ENCODE results near the gene CHRNB2. TPM values are rescaled to one million over a fixed set of nuclear protein-coding genes. Genes with fewer than 3 reads are reported as not detected.
A peak's percentile ranks its signal among the peaks of the same experiment; 100 is the strongest.

The CHRNB2 gene
- total RNA-seq, 1 experiment from 2014 or later, result 0.21 TPM

DNA sequence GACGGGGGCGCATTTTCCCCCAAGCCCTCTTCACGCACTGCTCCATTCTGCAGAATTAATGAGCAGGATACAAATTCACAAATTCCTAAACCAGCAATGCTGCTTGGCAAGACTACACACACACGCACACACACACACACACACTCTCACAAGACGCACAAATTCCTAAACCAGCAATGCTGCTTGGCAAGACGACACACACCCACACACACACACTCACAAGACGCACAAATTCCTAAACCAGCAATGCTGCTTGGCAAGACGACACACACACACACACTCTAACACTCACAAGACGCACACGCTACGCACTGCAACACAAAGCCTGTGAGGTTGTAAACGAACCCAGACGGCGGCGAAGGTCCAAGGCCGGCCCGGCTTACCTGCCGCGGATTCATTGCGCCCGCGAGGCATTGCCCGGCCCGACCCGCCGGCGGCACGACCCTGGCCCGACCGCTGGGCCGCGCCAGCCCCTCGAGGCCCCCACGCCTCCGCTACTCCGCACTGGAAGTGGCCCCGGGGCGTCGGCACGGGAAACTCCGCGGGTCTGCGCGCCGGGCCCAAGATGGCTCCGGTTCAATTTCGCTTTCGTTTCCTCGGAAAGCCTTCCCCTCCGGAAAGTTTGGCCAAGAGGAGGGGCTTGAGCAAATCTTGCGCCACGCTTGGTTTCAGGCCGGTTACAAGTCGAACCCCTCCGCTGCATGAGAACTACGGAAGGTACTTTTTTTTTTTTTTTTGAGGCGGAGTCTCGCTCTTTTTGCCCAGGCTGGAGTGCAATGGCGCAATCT is 40.2 kb downstream of the CHRNB2 start, which contains the start of gene ADAR:
TSS of gene ADAR (minus strand) at position 578 of the 788 bp plus-strand sequence. CDS start at position 398, 180 bp downstream.
- no peaks in the 10 kb centered on the region for H3K9me3 ChIP-seq (ENCODE audit: control insufficient read depth, insufficient read depth, low read depth, low read length)
- DNase-seq (ENCODE audit: low read depth, low spot score) (no peak), ATAC-seq (peak; percentile 88)
- in situ Hi-C loops (cut with HindIII; ENCODE audit: low pct_unique_long_range_greater_than_20kb, low sequenced_read_pairs), result no loop called here
- TF ChIP-seq, protein P1, sequence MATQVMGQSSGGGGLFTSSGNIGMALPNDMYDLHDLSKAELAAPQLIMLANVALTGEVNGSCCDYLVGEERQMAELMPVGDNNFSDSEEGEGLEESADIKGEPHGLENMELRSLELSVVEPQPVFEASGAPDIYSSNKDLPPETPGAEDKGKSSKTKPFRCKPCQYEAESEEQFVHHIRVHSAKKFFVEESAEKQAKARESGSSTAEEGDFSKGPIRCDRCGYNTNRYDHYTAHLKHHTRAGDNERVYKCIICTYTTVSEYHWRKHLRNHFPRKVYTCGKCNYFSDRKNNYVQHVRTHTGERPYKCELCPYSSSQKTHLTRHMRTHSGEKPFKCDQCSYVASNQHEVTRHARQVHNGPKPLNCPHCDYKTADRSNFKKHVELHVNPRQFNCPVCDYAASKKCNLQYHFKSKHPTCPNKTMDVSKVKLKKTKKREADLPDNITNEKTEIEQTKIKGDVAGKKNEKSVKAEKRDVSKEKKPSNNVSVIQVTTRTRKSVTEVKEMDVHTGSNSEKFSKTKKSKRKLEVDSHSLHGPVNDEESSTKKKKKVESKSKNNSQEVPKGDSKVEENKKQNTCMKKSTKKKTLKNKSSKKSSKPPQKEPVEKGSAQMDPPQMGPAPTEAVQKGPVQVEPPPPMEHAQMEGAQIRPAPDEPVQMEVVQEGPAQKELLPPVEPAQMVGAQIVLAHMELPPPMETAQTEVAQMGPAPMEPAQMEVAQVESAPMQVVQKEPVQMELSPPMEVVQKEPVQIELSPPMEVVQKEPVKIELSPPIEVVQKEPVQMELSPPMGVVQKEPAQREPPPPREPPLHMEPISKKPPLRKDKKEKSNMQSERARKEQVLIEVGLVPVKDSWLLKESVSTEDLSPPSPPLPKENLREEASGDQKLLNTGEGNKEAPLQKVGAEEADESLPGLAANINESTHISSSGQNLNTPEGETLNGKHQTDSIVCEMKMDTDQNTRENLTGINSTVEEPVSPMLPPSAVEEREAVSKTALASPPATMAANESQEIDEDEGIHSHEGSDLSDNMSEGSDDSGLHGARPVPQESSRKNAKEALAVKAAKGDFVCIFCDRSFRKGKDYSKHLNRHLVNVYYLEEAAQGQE (IDR thresholded peaks at IDR 0.05; ENCODE audit: insufficient read depth in 1 of 2, low read depth in 2 of 2, low read length in 1 of 2), result no peak
- TF ChIP-seq, protein P2, sequence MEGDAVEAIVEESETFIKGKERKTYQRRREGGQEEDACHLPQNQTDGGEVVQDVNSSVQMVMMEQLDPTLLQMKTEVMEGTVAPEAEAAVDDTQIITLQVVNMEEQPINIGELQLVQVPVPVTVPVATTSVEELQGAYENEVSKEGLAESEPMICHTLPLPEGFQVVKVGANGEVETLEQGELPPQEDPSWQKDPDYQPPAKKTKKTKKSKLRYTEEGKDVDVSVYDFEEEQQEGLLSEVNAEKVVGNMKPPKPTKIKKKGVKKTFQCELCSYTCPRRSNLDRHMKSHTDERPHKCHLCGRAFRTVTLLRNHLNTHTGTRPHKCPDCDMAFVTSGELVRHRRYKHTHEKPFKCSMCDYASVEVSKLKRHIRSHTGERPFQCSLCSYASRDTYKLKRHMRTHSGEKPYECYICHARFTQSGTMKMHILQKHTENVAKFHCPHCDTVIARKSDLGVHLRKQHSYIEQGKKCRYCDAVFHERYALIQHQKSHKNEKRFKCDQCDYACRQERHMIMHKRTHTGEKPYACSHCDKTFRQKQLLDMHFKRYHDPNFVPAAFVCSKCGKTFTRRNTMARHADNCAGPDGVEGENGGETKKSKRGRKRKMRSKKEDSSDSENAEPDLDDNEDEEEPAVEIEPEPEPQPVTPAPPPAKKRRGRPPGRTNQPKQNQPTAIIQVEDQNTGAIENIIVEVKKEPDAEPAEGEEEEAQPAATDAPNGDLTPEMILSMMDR (IDR thresholded peaks at IDR 0.05), result no peak; the same call in 1 of the 2 replicates
- TF ChIP-seq SIN3A (IDR thresholded peaks at IDR 0.05; ENCODE audit: borderline replicate concordance, insufficient read depth, low read depth, low read length) (peak; percentile 74; the same call in 1 of the 2 replicates), TCF7L2 (IDR thresholded peaks at IDR 0.05; ENCODE audit: low read depth, low read length) (no peak), POLR2AphosphoS5 (IDR thresholded peaks at IDR 0.05; ENCODE audit: low read depth, low read length) (0 out of 2 replicates have a peak, but pooled peaks have one; percentile 23)
- intact Hi-C loops (cut with micrococcal nuclease; ENCODE audit: unreplicated experiment), result no loop called here
- H3K4me3 ChIP-seq (ENCODE audit: low read depth in 2 of 2, low read length in 2 of 2), result peak within 1 kb of the TSS; percentile 73 to 94
- peak within 1 kb of the TSS; percentile 96 for H3K27ac ChIP-seq (ENCODE audit: low read length)
- ChIA-PET CTCF (interaction anchor here (0.7 kb wide), 1 partner anchor 48 kb away, joined by 10 read pairs; no protein-coding TSS in a partner anchor), POLR2A (interaction anchor here (0.7 kb wide), 1 partner anchor 40 kb away, joined by 3 read pairs; no protein-coding TSS in a partner anchor)
- peaks cover 6% of the 10 kb centered on the region; the same call in 1 of the 2 replicates for H3K36me3 ChIP-seq (ENCODE audit: control insufficient read depth, insufficient read depth, low read length)
- no peaks in the 10 kb centered on the region for H3K27me3 ChIP-seq (ENCODE audit: control insufficient read depth, insufficient read depth, low read length)
- BruUV-seq (replicated peaks), result no TSS peak
- H3K4me1 ChIP-seq (ENCODE audit: control insufficient read depth, insufficient read depth, low read length), result peaks cover 40% of the 10 kb centered on the region

DNA sequence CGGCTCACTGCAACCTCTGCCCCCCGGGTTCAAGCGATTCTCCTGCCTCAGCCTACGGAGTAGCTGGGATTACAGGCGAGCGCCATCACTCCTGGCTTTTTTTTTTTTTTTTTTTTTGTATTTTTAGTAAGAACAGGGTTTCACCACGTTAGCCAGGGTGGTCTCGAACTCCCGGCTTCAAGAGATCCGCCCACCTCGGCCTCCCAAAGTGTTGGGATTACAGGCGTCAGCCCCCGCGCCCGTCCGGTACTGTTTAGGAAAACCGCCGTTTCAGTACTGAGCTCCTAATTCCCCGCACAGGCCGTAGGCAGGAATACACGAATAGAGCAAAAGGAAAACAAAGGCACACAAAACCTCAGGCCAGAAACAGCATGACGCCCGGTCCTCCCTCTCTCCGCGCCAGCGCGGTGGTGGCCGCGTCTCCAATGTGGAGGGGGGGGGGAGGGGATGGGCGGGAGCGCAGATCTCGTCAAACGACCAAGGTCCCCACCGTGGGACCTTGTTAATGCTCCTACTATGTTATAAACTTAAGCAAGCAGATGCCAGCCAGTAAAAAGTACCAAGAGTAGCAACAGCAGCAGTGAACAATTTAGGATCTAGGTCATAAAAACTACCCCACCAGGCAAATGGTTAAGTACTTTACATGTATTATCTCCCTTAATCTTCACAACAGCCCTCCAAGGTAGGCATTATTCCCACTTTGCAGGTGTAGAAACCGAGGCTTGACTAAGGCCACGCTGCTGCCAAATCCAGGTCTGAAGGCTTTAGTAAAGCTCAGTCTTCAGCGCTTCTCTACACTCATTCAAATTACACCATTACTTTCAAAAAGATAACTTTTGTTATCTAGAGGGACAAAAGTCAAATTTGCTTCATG is 41.1 kb downstream of the CHRNB2 start:
- in situ Hi-C loops (cut with HindIII; ENCODE audit: low pct_unique_long_range_greater_than_20kb, low sequenced_read_pairs), result no loop called here
- Histone ChIP-seq H3K4me1 (ENCODE audit: control insufficient read depth, insufficient read depth, low read length) (peaks cover 40% of the 10 kb centered on the region), H3K9me3 (ENCODE audit: control insufficient read depth, insufficient read depth, low read depth, low read length) (no peaks in the 10 kb centered on the region), H3K27ac (ENCODE audit: low read length) (peak overlapping the region; percentile 96), H3K4me3 (ENCODE audit: low read depth in 2 of 2, low read length in 2 of 2) (peak overlapping the region; percentile 73 to 94), H3K36me3 (ENCODE audit: control insufficient read depth, insufficient read depth, low read length) (peaks cover 6% of the 10 kb centered on the region; the same call in 1 of the 2 replicates), H3K27me3 (ENCODE audit: control insufficient read depth, insufficient read depth, low read length) (no peaks in the 10 kb centered on the region)
- CTCF ChIA-PET, result no interaction called here
- DNase-seq (ENCODE audit: low read depth, low spot score), result no peak
- intact Hi-C loops (cut with micrococcal nuclease; ENCODE audit: unreplicated experiment), result no loop called here
- no TSS peak for BruUV-seq (replicated peaks)
- TF ChIP-seq, protein P2 (IDR thresholded peaks at IDR 0.05), result no peak
- TF ChIP-seq, protein P1 (IDR thresholded peaks at IDR 0.05; ENCODE audit: insufficient read depth in 1 of 2, low read depth in 2 of 2, low read length in 1 of 2), result no peak
- TF ChIP-seq SIN3A (IDR thresholded peaks at IDR 0.05; ENCODE audit: borderline replicate concordance, insufficient read depth, low read depth, low read length) (no peak), TCF7L2 (IDR thresholded peaks at IDR 0.05; ENCODE audit: low read depth, low read length) (no peak), POLR2AphosphoS5 (IDR thresholded peaks at IDR 0.05; ENCODE audit: low read depth, low read length) (no peak)
- POLR2A ChIA-PET, result interaction anchor here (0.7 kb wide), 3 partner anchors 16 to 39 kb away, joined by 3 to 17 read pairs (median 10); no protein-coding TSS in a partner anchor
- ATAC-seq, result peak; percentile 69

Measured in Panc1 (cell line).